Endothelial cell of umbilical vein (primary cell): ENCODE data around the gene PRR36. TPM values are rescaled to one million over a fixed set of nuclear protein-coding genes. Genes with fewer than 3 reads are reported as not detected.

Source experiments
- BruUV-seq: library from RNA; stranded (reverse); fragments of 400-500 nt; replicated peaks from 2 replicates; lab custom pipeline; 2021; lab: Mats Ljungman, UMichigan
- CTCF ChIA-PET: fragments of 300-600, 350-600 bp; sonication (Branson Sonifier 250); formaldehyde crosslinking; loops from one replicate; lab custom pipeline; 2021; ENCODE audit warnings: antibody characterized with exemption, inconsistent platforms; lab: Charles Lee
- POLR2A ChIA-PET: fragments of 300-600, 350-600 bp; sonication (Branson Sonifier 250); formaldehyde crosslinking; loops from one replicate; lab custom pipeline; 2021; ENCODE audit warnings: antibody characterized with exemption, inconsistent platforms; lab: Charles Lee
- DNase-seq: peaks from one replicate; pipeline ENCODE4 v3.0.0-alpha.2; 2011; ENCODE audit warnings: low read depth, low spot score
- FAIRE-seq: peaks from 2 replicates; lab custom pipeline; 2011; peaks lifted over from hg19 to GRCh38; lab: Jason Lieb, UNC
- H2AFZ ChIP-seq: 2 replicates; pipeline ENCODE4 v1.6.0; 2012; ENCODE audit warnings: low read depth, low read length, control low read depth, inconsistent platforms
- H3K27ac ChIP-seq: 2 replicates; pipeline ENCODE4 v1.5.1; 2011; ENCODE audit warnings: low read depth, mild to moderate bottlenecking, control low read depth, low read length, moderate library complexity; ENCODE audit not compliant: insufficient read depth
- H3K27me3 ChIP-seq, 2 experiments: 2 replicates each; pipeline versions ENCODE4 v1.6.0 to v1.6.1; 2011; ENCODE audit warnings: low read length in 2 of 2, mixed read lengths in 1 of 2; ENCODE audit not compliant: control insufficient read depth in 2 of 2, insufficient read depth in 2 of 2
- H3K36me3 ChIP-seq, 2 experiments: 2 replicates in 1 of 2; 3 replicates in 1 of 2; pipeline ENCODE4 v1.5.1; 2011; ENCODE audit warnings: low read length in 2 of 2, mild to moderate bottlenecking in 1 of 2, moderate library complexity in 1 of 2; ENCODE audit not compliant: control insufficient read depth in 2 of 2, insufficient read depth in 2 of 2; ENCODE audit errors: extremely low read depth in 1 of 2
- H3K4me1 ChIP-seq: 3 replicates; pipeline ENCODE4 v1.5.1; 2011; ENCODE audit warnings: mild to moderate bottlenecking, low read length; ENCODE audit not compliant: control insufficient read depth, insufficient read depth; ENCODE audit errors: extremely low read depth
- H3K4me2 ChIP-seq: 2 replicates; pipeline ENCODE4 v1.6.1; 2011; ENCODE audit warnings: low read length, control low read depth, mixed read lengths; ENCODE audit not compliant: insufficient read depth
- H3K4me3 ChIP-seq, 3 experiments: fragments of 200-600 bp in 1 of 3; sonication (generic), shearing (Covaris generic) in 1 of 3; replicated peaks in 1 of 3; 2 replicates each; pipeline ENCODE4 v1.5.1; 2011 to 2016; ENCODE audit warnings: control low read depth in 3 of 3, low read length in 3 of 3, mild to moderate bottlenecking in 2 of 3, inconsistent platforms in 1 of 3, low read depth in 1 of 3, moderate library complexity in 1 of 3; ENCODE audit not compliant: insufficient read depth in 1 of 3
- H3K79me2 ChIP-seq: 2 replicates; pipeline ENCODE4 v1.6.0; 2012; ENCODE audit warnings: low read length, inconsistent platforms; ENCODE audit not compliant: control insufficient read depth, insufficient read depth
- H3K9ac ChIP-seq: replicated peaks from 2 replicates; pipeline ENCODE3; 2011; ENCODE audit warnings: low read length, control low read depth; ENCODE audit not compliant: insufficient read depth; ENCODE audit errors: extremely low read depth
- H3K9me1 ChIP-seq: replicated peaks from 3 replicates; pipeline ENCODE4 v1.6.0; 2011; ENCODE audit warnings: mild to moderate bottlenecking, low read length; ENCODE audit not compliant: control insufficient read depth, insufficient read depth; ENCODE audit errors: extremely low read depth
- H3K9me3 ChIP-seq: replicated peaks from 2 replicates; pipeline ENCODE4 v1.5.1; 2012; ENCODE audit warnings: low read length, inconsistent platforms; ENCODE audit not compliant: control insufficient read depth, insufficient read depth
- H4K20me1 ChIP-seq: replicated peaks from 2 replicates; pipeline ENCODE3; 2011; ENCODE audit warnings: mild to moderate bottlenecking, low read length; ENCODE audit not compliant: control insufficient read depth, insufficient read depth; ENCODE audit errors: extremely low read depth
- EZH2 ChIP-seq: IDR thresholded peaks from 2 replicates; pipeline ENCODE4 v1.6.1; 2012; ENCODE audit warnings: borderline replicate concordance, low read depth, mild to moderate bottlenecking, moderate library complexity, low read length, inconsistent platforms; ENCODE audit not compliant: severe bottlenecking
- FOS ChIP-seq: IDR thresholded peaks from 2 replicates; pipeline ENCODE4 v1.6.1; 2011; ENCODE audit warnings: mild to moderate bottlenecking, low read length, moderate library complexity, borderline replicate concordance; ENCODE audit not compliant: insufficient read depth
- JUN ChIP-seq: IDR thresholded peaks from 2 replicates; pipeline ENCODE4 v1.6.1; 2011; ENCODE audit warnings: borderline replicate concordance, low read depth; ENCODE audit not compliant: insufficient read length, insufficient read depth
- MYC ChIP-seq: IDR thresholded peaks from one replicate; pipeline ENCODE4 v1.6.1; 2011; ENCODE audit warnings: mild to moderate bottlenecking, low read depth, low read length
- POLR2A ChIP-seq: IDR thresholded peaks from 2 replicates; pipeline ENCODE4 v1.6.1; 2012; ENCODE audit warnings: low read depth, mild to moderate bottlenecking, control low read depth, low read length
- dilution Hi-C: fragments of 300-500 bp; cut with MboI; formaldehyde crosslinking; loops from one replicate; pipeline ENCODE4 v1.15.0; 2019; ENCODE audit warnings: low sequenced_read_pairs; ENCODE audit not compliant: extremely low pct_ligation_motif_present
- intact Hi-C: fragments of 100-400 bp; cut with micrococcal nuclease; formaldehyde crosslinking; loops from one replicate; pipeline ENCODE4 v1.10.0; 2022
- polyA plus RNA-seq, 4 experiments: library from polyadenylated mRNA; depleted of rRNA in 3 of 4; stranded (reverse) in 3 of 4; unstranded in 1 of 4; fragments of >200 nt; gene quantifications; 2 replicates each; pipeline versions ENCODE4 v1.2.1 to v1.2.3, GENCODE V29; 2011 to 2012; ENCODE audit warnings: missing spikeins in 1 of 4
- total RNA-seq: library from RNA; stranded (reverse); gene quantifications from 2 replicates; pipeline ENCODE4 v1.2.3, GENCODE V29; 2021

The PRR36 gene
- total and polyA plus RNA-seq, 2 donors (not counting 3 experiments of a cell fraction or from before 2014, with no cell fraction given) = not detected

GRCh38 chr19:7850945-7851622, 23.1 kb downstream of the PRR36 start:
- TF ChIP-seq MYC (no peak), JUN (no peak), EZH2 (no peak), POLR2A (no peak)
- ChIA-PET CTCF (interaction anchor here (1.1 to 1.8 kb wide), 3 partner anchors 52 to 749 kb away, joined by 3 to 6 read pairs (median 3); no protein-coding TSS in a partner anchor), POLR2A (no interaction called here)
- Histone ChIP-seq H2AFZ (no peak overlapping the region), H4K20me1 (no peaks in the 10 kb centered on the region), H3K9me1 (no peaks in the 10 kb centered on the region), H3K27ac (no peak overlapping the region), H3K9ac (no peak overlapping the region), H3K4me1 (no peaks in the 10 kb centered on the region), H3K36me3 (no peaks in the 10 kb centered on the region), H3K27me3 (no peaks in the 10 kb centered on the region), H3K4me3 (no peak overlapping the region), H3K4me2 (no peak overlapping the region), H3K79me2 (no peaks in the 10 kb centered on the region), H3K9me3 (no peaks in the 10 kb centered on the region)
- dilution Hi-C loops (no loop called here), intact Hi-C loops (loop anchor here (5.0 kb wide), 1 partner anchor 169 kb away; the partner anchor contains the start of gene TRAPPC5)
- FAIRE-seq (no peak), DNase-seq (no peak)
- no TSS peak for BruUV-seq

DNA sequence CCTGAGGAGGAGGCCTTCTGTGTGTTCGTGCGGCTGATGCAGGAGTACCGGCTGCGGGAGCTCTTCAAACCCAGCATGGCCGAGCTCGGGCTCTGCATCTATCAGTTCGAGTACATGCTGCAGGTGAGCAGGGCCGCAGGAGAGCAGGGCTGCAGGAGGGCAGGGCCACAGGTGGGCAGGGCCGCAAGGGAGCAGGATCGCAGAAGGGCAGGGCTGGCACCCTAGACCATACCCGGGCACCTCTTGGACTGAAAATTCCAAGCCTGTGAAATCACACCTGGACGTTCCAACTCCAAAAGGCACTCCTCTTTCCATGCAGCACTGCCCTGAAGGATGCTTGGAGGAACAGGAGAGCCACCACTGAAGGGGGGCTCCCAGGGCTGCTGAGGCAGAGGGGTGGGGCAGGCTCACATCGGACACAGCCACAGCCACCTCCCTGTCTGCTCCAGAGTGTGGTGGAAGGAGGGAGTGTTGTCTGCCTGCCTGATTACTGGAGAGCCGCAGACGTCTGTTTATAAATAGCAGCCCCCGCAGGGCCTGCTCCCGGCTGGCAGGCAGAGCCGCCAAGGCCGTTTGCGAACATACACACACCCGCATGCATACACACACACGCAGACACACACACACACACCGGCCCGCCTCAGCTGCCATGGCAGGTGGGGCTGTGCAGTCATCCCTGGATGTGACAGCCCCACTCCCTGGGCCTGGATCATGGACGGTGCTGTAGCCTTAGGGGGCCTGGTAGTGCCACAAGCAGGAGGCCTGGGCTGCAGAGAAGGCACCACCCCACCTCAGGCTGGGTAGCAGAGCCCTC, 24.0 kb downstream of the PRR36 start:
- Histone ChIP-seq H3K27me3 (no peaks in the 10 kb centered on the region), H3K36me3 (no peaks in the 10 kb centered on the region), H3K4me3 (no peak overlapping the region), H3K9me3 (no peaks in the 10 kb centered on the region), H3K4me1 (no peaks in the 10 kb centered on the region), H3K9me1 (no peaks in the 10 kb centered on the region), H3K9ac (no peak overlapping the region), H3K27ac (no peak overlapping the region), H2AFZ (no peak overlapping the region), H3K79me2 (no peaks in the 10 kb centered on the region), H3K4me2 (no peak overlapping the region), H4K20me1 (no peaks in the 10 kb centered on the region)
- no peak for TF ChIP-seq FOS
- TF ChIP-seq POLR2A = no peak
- ChIA-PET CTCF (interaction anchor here (1.1 to 1.2 kb wide), 2 partner anchors 282 to 748 kb away, joined by 3 read pairs; no protein-coding TSS in a partner anchor), POLR2A (no interaction called here)
- FAIRE-seq (no peak), DNase-seq (no peak)
- dilution Hi-C loops (no loop called here), intact Hi-C loops (loop anchor here (5.0 kb wide), 1 partner anchor 168 kb away; the partner anchor contains the start of gene TRAPPC5)
- no TSS peak for BruUV-seq
